Vagina (tissue), 2 donors: Measurements from ENCODE around the gene NCOA5. TPM values are rescaled to one million over a fixed set of nuclear protein-coding genes. Genes with fewer than 3 reads are reported as not detected.

Experiments used
- DNase-seq, 2 donors: peaks; one replicate each; pipeline ENCODE4 v3.0.0-alpha.2; 2017; ENCODE audit errors: extremely low spot score in 2 of 2
- H3K27ac ChIP-seq: fragments of 200-600 bp; sonication (generic); one replicate; pipeline ENCODE4 v1.5.1; 2019
- H3K27me3 ChIP-seq: fragments of 200-600 bp; sonication (generic); one replicate; pipeline ENCODE4 v1.5.1; 2019
- H3K36me3 ChIP-seq, 2 donors: fragments of 200-600 bp; sonication (generic); one replicate each; pipeline ENCODE4 v1.5.1; 2017 to 2019
- H3K4me1 ChIP-seq: fragments of 200-600 bp; sonication (generic); one replicate; pipeline ENCODE4 v1.5.1; 2019
- H3K4me3 ChIP-seq, 2 donors: fragments of 200-600 bp; sonication (generic); 1 replicate in 1 of 2; 2 replicates in 1 of 2; pipeline ENCODE4 v1.5.1; 2016 to 2019
- H3K9me3 ChIP-seq: fragments of 200-600 bp; sonication (generic); one replicate; pipeline ENCODE4 v1.5.1; 2019
- POLR2A ChIP-seq, 2 donors: fragments of 450-650 bp; IDR thresholded peaks; one replicate each; pipeline ENCODE4 v1.6.1; 2017; ENCODE audit warnings: antibody characterized with exemption in 2 of 2, mild to moderate bottlenecking in 2 of 2, moderate library complexity in 2 of 2
- POLR2AphosphoS5 ChIP-seq, 2 donors: sonication (generic); formaldehyde crosslinking; IDR thresholded peaks; one replicate each; pipeline ENCODE4 v1.9.0; 2017; ENCODE audit warnings: antibody characterized with exemption in 2 of 2, mild to moderate bottlenecking in 2 of 2, low read depth in 1 of 2; ENCODE audit not compliant: insufficient read depth in 1 of 2
- intact Hi-C: fragments of 100-400 bp; cut with DNase I; formaldehyde crosslinking; loops from one replicate; pipeline ENCODE4 v1.15.1; 2023
- total RNA-seq: library from RNA; depleted of rRNA; stranded (reverse); fragments of >200 nt; gene quantifications from one replicate; pipeline ENCODE4 v1.2.3, GENCODE V29; 2016
- TF ChIP-seq, protein P1 (sequence below), 3 experiments: fragments of 450-650 bp in 2 of 3; fragments of 200-600 bp in 1 of 3; sonication (generic) in 1 of 3; IDR thresholded peaks; one replicate each; pipeline ENCODE4 v1.5.1; 2017 to 2019; ENCODE audit warnings: antibody characterized with exemption in 3 of 3, mild to moderate bottlenecking in 2 of 3, moderate library complexity in 2 of 3

NCOA5 gene
- total RNA-seq, 1 donor from 2014 or later: 33.9 TPM

DNA sequence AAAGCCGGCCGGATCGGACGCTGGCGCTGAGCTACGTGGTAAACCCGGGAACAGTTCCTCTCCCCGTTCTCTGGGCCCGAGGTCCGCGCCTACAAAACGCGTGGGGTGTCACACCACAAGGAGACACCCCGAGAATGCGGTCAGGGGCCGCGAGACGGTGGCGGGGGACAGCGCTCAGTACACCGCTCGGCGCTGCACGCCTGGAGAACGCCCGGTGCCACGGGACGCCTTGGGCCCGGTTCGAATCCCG lies 670 bp downstream of the NCOA5 start:
- TF ChIP-seq POLR2AphosphoS5 (IDR thresholded peaks at IDR 0.05; ENCODE audit: insufficient read depth in 1 of 2, low read depth in 1 of 2) (peak in 1 of 2 donors; percentile 21), POLR2A (IDR thresholded peaks at IDR 0.05) (no peak)
- Histone ChIP-seq H3K4me1 (peaks cover 57% of the 10 kb centered on the region), H3K4me3 (peak overlapping the region; percentile 75 to 86), H3K27me3 (no peaks in the 10 kb centered on the region), H3K36me3 (no peaks in the 10 kb centered on the region), H3K9me3 (no peaks in the 10 kb centered on the region), H3K27ac (peak overlapping the region; percentile 97)
- intact Hi-C loops: no loop called here
- no peak for DNase-seq

DNA sequence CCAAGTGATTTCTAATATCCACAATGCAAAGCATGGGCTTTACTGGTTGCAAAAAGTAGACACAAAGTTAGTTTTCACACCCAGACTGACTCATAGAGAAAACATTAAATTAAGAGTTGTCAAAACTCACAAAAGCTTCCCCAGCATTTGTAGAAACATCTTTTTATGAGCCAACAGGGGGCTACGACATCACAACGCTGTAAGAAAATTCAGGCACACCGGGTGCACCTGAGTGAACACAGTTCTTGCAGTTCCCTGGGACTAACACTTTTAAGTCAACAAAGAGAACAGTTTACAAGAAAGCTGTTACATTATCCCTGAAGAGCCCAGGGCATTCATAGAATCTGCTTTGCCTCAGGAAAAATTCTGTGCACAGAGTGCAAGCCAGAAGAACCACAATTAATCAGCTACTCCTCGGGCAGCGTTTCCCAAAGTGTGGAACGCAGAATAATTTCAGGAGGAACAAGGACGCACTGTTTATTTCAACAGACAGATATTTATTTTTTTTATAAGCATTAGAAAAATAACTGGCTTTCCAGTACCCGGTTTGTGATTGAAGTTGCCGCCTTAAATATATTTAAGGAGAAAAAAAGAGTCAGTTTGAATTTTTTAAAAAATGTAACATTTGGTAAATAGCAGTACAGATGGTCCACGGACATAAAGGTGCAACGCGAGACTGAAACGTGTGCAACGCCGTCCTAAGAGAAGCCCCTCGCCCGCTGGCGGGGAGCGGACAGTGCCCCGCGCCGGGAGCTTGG lies 1.2 kb downstream of the NCOA5 start:
- TF ChIP-seq, protein P1, sequence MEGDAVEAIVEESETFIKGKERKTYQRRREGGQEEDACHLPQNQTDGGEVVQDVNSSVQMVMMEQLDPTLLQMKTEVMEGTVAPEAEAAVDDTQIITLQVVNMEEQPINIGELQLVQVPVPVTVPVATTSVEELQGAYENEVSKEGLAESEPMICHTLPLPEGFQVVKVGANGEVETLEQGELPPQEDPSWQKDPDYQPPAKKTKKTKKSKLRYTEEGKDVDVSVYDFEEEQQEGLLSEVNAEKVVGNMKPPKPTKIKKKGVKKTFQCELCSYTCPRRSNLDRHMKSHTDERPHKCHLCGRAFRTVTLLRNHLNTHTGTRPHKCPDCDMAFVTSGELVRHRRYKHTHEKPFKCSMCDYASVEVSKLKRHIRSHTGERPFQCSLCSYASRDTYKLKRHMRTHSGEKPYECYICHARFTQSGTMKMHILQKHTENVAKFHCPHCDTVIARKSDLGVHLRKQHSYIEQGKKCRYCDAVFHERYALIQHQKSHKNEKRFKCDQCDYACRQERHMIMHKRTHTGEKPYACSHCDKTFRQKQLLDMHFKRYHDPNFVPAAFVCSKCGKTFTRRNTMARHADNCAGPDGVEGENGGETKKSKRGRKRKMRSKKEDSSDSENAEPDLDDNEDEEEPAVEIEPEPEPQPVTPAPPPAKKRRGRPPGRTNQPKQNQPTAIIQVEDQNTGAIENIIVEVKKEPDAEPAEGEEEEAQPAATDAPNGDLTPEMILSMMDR (IDR thresholded peaks at IDR 0.05): no peak
- no peak for TF ChIP-seq POLR2A (IDR thresholded peaks at IDR 0.05)
- TF ChIP-seq POLR2AphosphoS5 (IDR thresholded peaks at IDR 0.05; ENCODE audit: insufficient read depth in 1 of 2, low read depth in 1 of 2): no peak
- H3K9me3 ChIP-seq: no peaks in the 10 kb centered on the region
- H3K4me3 ChIP-seq: peak overlapping the region; percentile 75 to 86
- H3K4me1 ChIP-seq: peaks cover 62% of the 10 kb centered on the region
- no peak for DNase-seq
- intact Hi-C loops: no loop called here
- no peaks in the 10 kb centered on the region for H3K36me3 ChIP-seq
- peak overlapping the region; percentile 97 for H3K27ac ChIP-seq
- H3K27me3 ChIP-seq: no peaks in the 10 kb centered on the region

DNA sequence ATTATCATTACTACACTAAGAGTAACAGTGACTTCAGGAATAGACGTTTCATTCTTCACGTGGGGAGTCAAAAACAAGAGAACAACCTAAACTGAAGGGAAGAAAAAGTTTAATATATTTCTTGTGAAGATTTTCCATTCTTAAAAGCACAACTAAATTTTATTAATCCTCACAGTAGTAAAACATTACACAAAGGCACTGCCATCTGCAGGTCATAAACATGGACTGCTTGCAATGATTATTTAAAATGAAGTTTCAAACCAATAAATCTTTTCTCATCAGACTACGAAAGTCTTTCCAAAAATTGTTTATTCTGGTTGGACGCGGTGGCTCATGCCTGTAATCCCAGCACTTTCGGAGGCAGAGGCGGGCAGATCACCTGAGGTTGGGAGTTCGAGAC lies 2.6 kb downstream of the NCOA5 start:
- H3K27me3 ChIP-seq: no peaks in the 10 kb centered on the region
- no peaks in the 10 kb centered on the region for H3K36me3 ChIP-seq
- no peak for DNase-seq
- H3K27ac ChIP-seq: no peak overlapping the region
- peak overlapping the region in 1 of 2 donors; percentile 19 for H3K4me3 ChIP-seq
- intact Hi-C loops: no loop called here
- TF ChIP-seq, protein P1 (IDR thresholded peaks at IDR 0.05): no peak
- no peak for TF ChIP-seq POLR2A (IDR thresholded peaks at IDR 0.05)
- no peak for TF ChIP-seq POLR2AphosphoS5 (IDR thresholded peaks at IDR 0.05; ENCODE audit: insufficient read depth in 1 of 2, low read depth in 1 of 2)
- H3K4me1 ChIP-seq: peaks cover 76% of the 10 kb centered on the region
- no peaks in the 10 kb centered on the region for H3K9me3 ChIP-seq

DNA sequence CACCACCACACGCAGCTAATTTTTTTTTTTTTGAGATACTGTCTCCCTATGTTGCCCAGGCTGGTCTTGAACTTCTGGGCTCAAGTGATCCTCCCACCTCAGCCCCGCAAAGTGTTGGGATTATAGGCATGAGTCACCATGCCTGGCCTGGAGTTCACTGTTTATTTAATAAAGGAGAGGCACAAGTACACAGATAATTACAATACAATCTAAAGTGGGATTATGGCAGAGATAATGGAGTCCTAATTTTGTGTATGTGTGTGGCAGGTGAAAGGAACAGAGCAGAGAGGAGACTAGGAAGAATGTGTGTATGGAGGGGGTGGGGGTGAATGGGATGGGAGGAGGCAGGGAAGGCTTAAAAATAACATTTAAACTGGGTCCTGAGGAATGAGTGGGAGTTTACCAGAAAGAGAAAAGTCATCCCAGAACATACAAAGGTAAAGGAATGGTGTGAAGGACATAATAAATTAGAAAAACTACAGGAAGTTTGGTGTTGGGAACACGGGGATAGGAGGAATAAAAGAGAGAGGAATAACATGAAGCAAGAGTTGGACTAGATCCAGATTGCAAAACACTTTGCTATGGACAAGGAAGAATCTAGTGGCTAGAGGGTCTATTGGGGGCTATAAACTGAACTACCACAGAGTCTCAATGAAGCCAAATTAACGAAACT lies 4.4 kb downstream of the NCOA5 start:
- peaks cover 83% of the 10 kb centered on the region for H3K4me1 ChIP-seq

DNA sequence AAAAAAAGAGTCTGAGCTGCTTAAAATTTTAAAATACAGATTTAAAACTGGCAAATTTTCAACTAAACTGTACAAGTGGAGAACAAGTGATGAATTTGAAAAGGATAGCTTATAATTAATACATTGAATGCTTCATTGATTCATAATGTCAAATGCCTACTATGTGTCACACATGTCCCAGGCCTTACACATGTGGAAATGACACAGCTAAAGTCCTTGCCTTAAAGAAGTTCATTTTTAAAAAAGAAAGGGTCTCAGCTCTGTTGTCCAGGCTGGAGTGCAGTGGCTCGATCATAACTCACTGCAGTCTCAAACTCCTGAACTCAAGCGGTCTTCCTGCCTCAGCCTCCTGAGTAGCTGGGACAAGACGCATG lies 5.0 kb downstream of the NCOA5 start:
- Histone ChIP-seq H3K9me3 (no peaks in the 10 kb centered on the region), H3K36me3 (no peaks in the 10 kb centered on the region), H3K4me1 (peaks cover 79% of the 10 kb centered on the region), H3K4me3 (no peak overlapping the region), H3K27me3 (no peaks in the 10 kb centered on the region), H3K27ac (no peak overlapping the region)
- DNase-seq: no peak
- TF ChIP-seq, protein P1 (IDR thresholded peaks at IDR 0.05): no peak
- TF ChIP-seq POLR2AphosphoS5 (IDR thresholded peaks at IDR 0.05; ENCODE audit: insufficient read depth in 1 of 2, low read depth in 1 of 2): no peak
- intact Hi-C loops: no loop called here

More for the DNA sequence above, 4.4 kb downstream of the NCOA5 start:
- no peaks in the 10 kb centered on the region for H3K27me3 ChIP-seq
- no peak for DNase-seq
- H3K36me3 ChIP-seq: no peaks in the 10 kb centered on the region
- H3K9me3 ChIP-seq: no peaks in the 10 kb centered on the region
- H3K27ac ChIP-seq: no peak overlapping the region
- TF ChIP-seq POLR2AphosphoS5 (IDR thresholded peaks at IDR 0.05; ENCODE audit: insufficient read depth in 1 of 2, low read depth in 1 of 2) (no peak), POLR2A (IDR thresholded peaks at IDR 0.05) (no peak)
- TF ChIP-seq, protein P1 (IDR thresholded peaks at IDR 0.05): no peak
- no peak overlapping the region for H3K4me3 ChIP-seq
- intact Hi-C loops: no loop called here
